Uterus (tissue), 2 donors: ENCODE data around the gene ALOX5AP.

Source experiments
- POLR2A ChIP-seq, 2 donors: fragments of 450-650 bp; IDR thresholded peaks; one replicate each; pipeline ENCODE4 v1.6.1; 2016; ENCODE audit warnings: antibody characterized with exemption in 2 of 2, mild to moderate bottlenecking in 1 of 2, moderate library complexity in 1 of 2
- TF ChIP-seq, protein P1 (sequence below), 4 experiments: fragments of 200-600 bp in 2 of 4; fragments of 450-650 bp in 2 of 4; sonication (generic) in 2 of 4; IDR thresholded peaks; one replicate each; pipeline ENCODE4 v1.5.1; 2016 to 2019; ENCODE audit warnings: antibody characterized with exemption in 4 of 4, mild to moderate bottlenecking in 2 of 4, moderate library complexity in 1 of 4

DNA sequence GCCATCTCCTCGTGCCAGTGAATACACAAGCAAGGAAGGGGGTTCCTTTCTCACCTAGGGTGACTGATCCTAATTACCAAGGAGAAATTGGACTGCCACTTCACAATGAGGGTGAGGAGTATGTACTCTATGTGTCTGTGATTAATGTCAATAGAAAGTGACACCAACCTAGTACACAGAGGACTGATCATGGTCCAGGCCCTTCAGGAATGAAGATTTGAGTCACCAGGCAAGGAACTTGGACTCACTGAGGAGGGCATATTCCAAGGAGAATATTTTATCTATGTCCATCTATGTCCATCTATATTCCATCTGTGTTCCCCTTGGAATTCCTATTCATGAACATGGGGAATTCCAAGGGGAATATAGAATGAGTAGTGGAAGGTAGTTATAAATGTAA lies 9.2 kb upstream of the ALOX5AP start:
- TF ChIP-seq, protein P1, sequence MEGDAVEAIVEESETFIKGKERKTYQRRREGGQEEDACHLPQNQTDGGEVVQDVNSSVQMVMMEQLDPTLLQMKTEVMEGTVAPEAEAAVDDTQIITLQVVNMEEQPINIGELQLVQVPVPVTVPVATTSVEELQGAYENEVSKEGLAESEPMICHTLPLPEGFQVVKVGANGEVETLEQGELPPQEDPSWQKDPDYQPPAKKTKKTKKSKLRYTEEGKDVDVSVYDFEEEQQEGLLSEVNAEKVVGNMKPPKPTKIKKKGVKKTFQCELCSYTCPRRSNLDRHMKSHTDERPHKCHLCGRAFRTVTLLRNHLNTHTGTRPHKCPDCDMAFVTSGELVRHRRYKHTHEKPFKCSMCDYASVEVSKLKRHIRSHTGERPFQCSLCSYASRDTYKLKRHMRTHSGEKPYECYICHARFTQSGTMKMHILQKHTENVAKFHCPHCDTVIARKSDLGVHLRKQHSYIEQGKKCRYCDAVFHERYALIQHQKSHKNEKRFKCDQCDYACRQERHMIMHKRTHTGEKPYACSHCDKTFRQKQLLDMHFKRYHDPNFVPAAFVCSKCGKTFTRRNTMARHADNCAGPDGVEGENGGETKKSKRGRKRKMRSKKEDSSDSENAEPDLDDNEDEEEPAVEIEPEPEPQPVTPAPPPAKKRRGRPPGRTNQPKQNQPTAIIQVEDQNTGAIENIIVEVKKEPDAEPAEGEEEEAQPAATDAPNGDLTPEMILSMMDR (IDR thresholded peaks at IDR 0.05): no peak
- TF ChIP-seq POLR2A (IDR thresholded peaks at IDR 0.05): no peak
